DMS79 treated with DMSO at 0.1 percent for 48 hours (cell line): ENCODE data around the gene GPX8.

Experiments
- DNase-seq: peaks from one replicate; lab custom pipeline; 2025; lab: John Stamatoyannopoulos, UW

The GPX8 gene

GRCh38 chr5:55159763-55160492 lies at the start of gene GPX8:
Gene GPX8 (plus strand): TSS chr5:55160171. CDS start chr5:55160193, 22 bp downstream.
- peak; percentile 18 for DNase-seq

- no peak for DNase-seq
These were observed 49.8 kb upstream of the GPX8 start for GRCh38 chr5:55110217-55110616.

DNA sequence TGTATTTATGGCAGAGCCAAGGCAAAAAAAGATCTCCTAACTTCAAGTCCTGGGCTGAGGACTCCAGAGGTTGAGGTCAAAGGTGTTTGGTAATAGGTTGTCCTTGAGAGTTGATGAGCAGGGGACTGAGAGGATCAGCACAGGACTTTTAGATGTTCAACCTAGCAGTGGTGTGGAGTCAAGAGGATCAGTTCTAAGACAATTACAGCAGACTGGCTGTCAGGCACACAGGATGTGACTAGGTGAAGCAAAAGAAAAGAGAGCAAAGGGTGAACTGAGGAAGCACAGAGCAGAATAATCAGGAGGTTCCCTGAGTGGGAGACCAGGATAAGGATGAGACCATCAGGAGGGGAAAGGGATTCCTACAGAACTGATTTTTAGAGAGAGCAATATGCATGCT lies 46.6 kb upstream of the GPX8 start:
- no peak for DNase-seq

- DNase-seq, result no peak
These were observed 45.9 kb upstream of the GPX8 start for GRCh38 chr5:55114061-55114460.

DNA sequence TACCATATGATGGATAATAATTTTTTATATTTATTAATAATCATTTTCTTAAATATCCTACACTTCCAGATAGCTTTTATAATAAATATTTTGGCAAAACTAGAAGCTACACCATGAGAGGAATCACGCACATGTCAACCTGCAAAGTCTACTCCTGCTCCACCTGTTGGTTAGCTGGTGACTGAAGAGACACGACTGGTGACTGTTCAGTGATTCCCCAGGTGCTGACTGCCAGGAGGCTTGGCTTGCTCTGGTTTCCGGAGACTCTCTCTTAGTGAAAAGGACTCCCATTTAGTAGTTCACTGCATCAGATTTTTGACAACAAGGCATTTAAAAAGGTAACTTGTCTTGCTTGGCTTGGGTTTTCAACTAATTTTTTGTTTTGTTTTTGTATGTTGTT lies 36.6 kb upstream of the GPX8 start:
- no peak for DNase-seq

- DNase-seq, result no peak
These were observed 25.8 kb upstream of the GPX8 start for GRCh38 chr5:55134053-55134722.

- DNase-seq, result no peak
These were observed 23.4 kb upstream of the GPX8 start for GRCh38 chr5:55136521-55136920.

DNA sequence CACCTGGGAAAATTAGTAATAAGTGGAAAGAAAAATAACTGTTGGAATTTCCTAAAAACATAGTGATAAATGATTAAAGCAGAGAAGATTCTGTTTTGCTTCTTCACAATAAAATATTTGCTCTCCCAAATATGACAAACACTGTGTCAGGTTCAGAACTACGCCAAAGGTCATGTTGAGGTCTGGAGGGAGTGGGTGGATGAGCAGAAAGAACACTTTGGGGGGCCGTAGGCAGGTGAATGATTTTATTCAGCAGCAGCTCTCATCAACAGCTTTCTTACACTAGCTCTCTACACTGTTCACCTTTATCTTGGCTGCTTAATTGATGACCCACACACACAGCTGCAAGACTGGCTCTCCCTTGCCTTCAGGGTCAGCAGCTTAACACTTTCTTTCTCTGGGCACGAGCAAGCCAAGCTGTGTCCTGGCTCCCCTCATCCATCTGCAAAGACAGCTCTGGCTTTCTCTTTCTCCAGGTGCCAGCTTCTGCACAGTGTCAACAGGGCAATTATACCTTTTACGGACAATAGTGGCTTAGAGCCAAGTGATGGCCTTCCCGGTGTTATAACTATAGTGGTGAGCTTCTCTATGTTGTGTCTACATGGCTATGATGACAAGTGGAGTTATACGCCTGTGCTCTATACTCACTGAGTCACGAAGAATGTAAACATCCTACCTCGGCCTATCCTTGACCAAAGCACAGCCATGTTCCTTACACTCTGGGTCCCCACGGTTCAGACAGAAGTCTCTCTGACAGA lies 18.9 kb upstream of the GPX8 start:
- no peak for DNase-seq

GRCh38 chr5:55141945-55142690 lies 17.9 kb upstream of the GPX8 start:
- DNase-seq, result no peak

DNA sequence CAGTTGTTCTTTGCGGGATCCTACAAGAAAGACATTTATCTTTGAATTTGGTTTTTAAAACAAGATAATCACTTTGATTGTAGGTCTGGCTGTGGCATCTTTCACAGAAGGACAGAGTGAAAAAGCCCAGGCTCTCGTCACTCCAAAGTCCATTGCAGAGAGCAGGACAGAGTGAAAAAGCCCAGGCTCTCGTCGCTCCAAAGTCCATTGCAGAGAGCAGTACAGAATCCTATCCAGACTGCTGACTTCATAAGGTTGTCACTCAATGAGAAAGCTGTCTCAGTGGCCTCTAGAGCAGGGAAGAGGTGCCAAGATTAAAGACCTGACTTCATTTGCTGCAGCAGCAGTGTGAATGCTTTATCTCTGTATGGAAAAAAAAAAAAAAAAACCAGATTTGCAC lies 16.3 kb upstream of the GPX8 start:
- DNase-seq, result no peak

DNA sequence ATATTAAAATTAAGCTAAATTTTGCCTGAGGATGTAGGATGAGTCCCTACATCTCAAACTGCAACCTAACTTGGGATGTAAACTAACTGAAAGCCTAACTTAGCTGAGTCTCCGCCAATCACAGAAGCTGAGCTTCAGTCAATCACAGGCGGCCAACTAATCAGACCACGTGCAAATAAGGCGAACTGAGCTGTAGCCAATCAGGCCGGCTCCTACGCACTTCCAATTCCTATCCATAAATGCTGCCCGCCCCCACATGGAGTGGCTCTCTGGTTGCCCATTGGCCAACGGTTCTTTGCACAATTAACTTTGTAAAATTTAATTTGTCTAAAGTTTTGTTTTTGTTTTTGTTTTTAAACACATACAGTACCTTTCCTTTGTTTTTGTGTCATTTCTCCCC lies 13.9 kb upstream of the GPX8 start:
- DNase-seq, result no peak

- DNase-seq, result peak; percentile 31
These were observed 13.3 kb upstream of the GPX8 start for GRCh38 chr5:55146543-55147151.

DNA sequence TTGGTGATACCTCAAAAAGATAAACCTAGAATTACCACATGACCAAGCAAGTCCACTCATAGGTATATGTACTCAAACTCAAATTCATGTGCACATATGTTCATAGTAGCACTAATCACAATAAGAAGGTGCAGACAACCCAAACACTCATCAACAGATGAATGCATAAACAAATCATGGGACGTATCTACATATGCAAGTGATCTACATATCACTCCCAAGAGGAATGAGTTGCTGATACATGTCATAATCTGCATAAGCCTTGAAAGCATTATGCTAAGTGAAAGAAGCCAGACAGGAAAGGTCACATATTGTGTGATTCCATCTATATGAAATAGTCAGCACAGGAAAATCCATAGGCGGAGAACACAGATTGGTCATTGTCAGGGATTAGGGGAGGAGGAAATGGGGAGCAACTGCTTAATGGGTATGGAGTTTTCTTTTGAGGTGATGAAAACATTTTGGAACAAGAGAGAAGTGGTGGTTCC lies 10.6 kb upstream of the GPX8 start:
- DNase-seq, result no peak

GRCh38 chr5:55151923-55152842 lies 7.8 kb upstream of the GPX8 start:
- DNase-seq, result no peak

DNA sequence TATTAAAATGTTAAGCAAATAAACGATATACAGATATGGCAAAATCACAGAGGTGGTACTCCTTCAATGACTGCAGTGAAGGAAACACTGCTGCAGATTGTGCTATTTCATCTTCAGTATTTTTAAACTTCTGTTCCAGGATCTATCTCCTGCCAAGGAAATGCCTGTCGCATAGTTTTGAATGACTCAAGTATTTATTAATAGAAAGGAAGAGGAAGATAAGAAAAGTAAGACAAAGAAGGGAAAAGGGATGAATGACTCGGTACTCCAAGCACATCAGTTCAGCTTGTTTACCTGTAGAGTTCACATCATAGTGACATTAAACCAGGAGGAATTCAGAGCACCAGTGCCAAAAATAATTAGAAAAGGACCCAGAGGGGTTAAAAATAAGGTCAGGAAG lies 5.1 kb upstream of the GPX8 start:
- no peak for DNase-seq

DNA sequence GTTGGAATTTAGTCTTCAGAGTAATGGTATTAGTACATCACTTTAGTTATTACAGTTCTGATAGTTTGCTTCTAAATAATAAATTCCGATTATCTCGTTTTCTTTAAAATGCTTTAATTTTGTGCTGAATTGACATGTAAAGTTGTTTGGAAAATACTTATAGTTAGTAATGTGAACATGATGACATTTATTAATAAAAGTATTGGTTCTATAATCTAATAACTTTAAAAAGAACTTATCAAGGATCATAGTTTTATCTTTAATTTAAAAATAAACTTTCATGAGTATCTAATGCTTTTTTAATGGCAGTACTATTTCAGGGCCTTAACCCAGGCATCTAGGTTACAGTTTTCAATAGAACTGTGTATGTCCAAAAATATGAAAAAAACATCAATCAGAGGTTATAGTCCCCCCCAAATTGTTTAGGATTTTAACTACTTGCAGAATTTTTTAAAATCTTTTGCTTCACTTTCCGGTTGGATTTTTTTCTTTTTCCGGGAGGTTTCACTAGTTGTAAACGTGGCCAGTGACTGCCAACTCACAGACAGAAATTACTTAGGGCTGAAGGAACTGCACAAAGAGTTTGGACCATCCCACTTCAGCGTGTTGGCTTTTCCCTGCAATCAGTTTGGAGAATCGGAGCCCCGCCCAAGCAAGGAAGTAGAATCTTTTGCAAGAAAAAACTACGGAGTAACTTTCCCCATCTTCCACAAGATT lies 680 bp downstream of the GPX8 start:
- no peak for DNase-seq

DNA sequence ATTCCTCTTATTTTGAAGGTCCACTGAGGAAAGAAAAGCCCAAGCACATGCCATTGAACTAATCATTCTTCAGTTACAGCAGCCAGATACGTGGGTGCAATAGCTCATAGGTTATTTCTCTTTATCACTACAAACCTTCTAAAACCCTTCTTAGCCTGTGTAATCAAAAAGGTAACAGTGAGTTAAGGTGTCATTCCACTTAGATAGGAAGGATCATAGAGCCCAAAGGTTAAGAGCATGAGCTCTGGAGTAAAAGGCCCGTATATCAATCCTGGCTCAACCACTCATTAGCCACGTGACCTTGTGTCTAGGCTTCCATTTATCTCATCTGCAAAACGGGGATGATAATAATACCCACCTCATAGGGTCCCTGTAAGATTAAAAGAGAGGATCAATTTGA lies 2.7 kb downstream of the GPX8 start:
- no peak for DNase-seq

DNA sequence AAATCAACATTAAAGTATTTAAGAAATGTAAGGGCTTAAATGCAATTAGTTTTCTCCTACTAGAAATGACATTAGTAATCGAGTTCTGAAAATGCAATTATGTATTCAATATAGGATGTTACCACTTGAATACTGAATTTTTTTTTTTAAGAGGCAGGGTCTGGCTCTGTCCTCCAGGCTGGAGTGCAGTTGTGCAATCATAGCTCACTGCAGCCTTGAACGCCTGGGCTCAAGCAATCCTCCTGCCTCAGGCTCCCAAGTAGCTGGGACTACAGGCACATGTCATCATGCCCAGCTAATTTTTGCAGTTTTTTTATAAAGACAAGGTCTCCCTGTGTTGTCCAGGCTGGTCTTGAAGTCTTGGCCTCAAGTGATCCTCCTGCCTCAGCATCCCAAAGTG lies 11.5 kb downstream of the GPX8 start:
- DNase-seq, result no peak

DNA sequence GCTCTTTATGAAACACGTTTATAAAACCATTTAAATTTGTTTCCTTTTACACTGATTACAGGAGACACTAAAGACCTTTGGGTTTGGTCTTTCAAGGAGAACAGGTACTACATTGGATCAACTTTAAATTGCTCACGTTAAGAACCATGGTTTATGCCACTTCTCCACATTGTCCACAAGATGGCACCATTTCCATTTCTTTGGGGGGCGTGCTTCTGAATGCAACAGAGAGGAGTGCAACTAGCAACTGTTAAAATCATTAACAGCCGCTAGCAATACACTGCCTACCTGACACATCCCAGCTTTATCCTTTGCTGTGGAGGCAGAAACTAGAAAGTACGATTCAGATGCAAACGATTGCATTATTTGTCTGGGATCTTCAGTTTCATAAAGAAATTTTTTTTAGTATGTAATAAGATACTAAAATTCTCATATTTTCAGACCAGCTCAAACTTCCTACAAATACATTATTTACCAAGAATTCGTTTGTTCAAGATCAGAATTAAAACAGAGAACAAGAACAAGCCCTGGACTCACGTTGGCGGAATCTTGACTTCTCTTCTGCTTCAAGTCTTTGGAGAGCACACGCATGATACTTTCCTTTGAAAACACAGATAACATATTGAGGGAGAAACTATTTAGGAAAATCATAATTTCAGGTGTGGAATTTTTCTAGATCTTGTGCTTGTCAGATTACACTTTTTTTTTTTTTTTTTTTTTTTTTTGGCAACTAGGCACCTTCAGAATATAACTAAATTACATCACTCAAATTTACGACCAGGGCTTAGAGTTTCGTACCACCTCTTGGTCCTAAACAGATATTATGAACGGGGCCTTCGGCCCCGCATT lies 12.3 kb downstream of the GPX8 start:
- peak; percentile 38 for DNase-seq
